ENCODE data around the gene HDGFL3.

GRCh38 chr15:83230242-83230641 is 22.6 kb upstream of the HDGFL3 start:
- no peak for TF ChIP-seq TCF12 (IDR thresholded peaks at IDR 0.05; ENCODE audit: low read depth)
- TF ChIP-seq EP300 (IDR thresholded peaks at IDR 0.05; ENCODE audit: borderline replicate concordance): no peak
- no peak for TF ChIP-seq ZBTB7A (IDR thresholded peaks at IDR 0.05; ENCODE audit: low read depth)
- no peak for TF ChIP-seq REST (IDR thresholded peaks at IDR 0.05; ENCODE audit: low read depth)
